A673 (cell line): ENCODE results near the gene NAB2. TPM values are rescaled to one million over a fixed set of nuclear protein-coding genes. Genes with fewer than 3 reads are reported as not detected.

Experiments
- BruUV-seq: library from RNA; stranded (reverse); fragments of 400-500 nt; replicated peaks from 2 replicates; lab custom pipeline; 2021; lab: Mats Ljungman, UMichigan
- CTCF ChIA-PET: fragments of 300-600 bp; sonication (Branson Sonifier 250); formaldehyde crosslinking; loops from one replicate; lab custom pipeline; 2022; ENCODE audit warnings: antibody characterized with exemption; lab: Charles Lee
- POLR2A ChIA-PET: fragments of 300-600 bp; sonication (Branson Sonifier 250); formaldehyde crosslinking; loops from one replicate; lab custom pipeline; 2022; ENCODE audit warnings: antibody characterized with exemption; ENCODE audit not compliant: low non-redundant PET; lab: Charles Lee
- DNase-seq: peaks from one replicate; pipeline ENCODE4 v3.0.0-alpha.2; 2015; ENCODE audit warnings: low spot score
- H3K27ac ChIP-seq: fragments of 200-600 bp; sonication (generic); 2 replicates; pipeline ENCODE4 v1.5.1; 2016; ENCODE audit warnings: mixed run types, low read depth, mild to moderate bottlenecking, mixed read lengths, antibody characterized with exemption, low read length; ENCODE audit not compliant: poor library complexity, severe bottlenecking
- H3K27me3 ChIP-seq: fragments of 200-600 bp; sonication (generic); replicated peaks from 2 replicates; pipeline ENCODE4 v1.6.1; 2017; ENCODE audit warnings: mixed run types, low read depth, mild to moderate bottlenecking, mixed read lengths, antibody characterized with exemption, low read length; ENCODE audit not compliant: insufficient read depth, poor library complexity
- H3K36me3 ChIP-seq: fragments of 200-600 bp; sonication (generic); 2 replicates; pipeline ENCODE4 v1.6.1; 2016; ENCODE audit warnings: mixed run types, mild to moderate bottlenecking, mixed read lengths, antibody characterized with exemption, low read length; ENCODE audit not compliant: insufficient read depth, poor library complexity, severe bottlenecking
- H3K4me1 ChIP-seq: fragments of 200-600 bp; sonication (generic); 2 replicates; pipeline ENCODE4 v1.6.1; 2017; ENCODE audit warnings: mixed run types, mild to moderate bottlenecking, mixed read lengths, antibody characterized with exemption, low read length; ENCODE audit not compliant: insufficient read depth, poor library complexity, severe bottlenecking
- H3K4me3 ChIP-seq: fragments of 200-600 bp; sonication (generic); 2 replicates; pipeline ENCODE4 v1.5.1; 2016; ENCODE audit warnings: low read depth, mixed run types, mild to moderate bottlenecking, mixed read lengths, low read length; ENCODE audit not compliant: poor library complexity, severe bottlenecking
- H3K9me3 ChIP-seq: fragments of 200-600 bp; sonication (generic); 2 replicates; pipeline ENCODE4 v1.6.1; 2016; ENCODE audit warnings: mixed run types, low read depth, mild to moderate bottlenecking, mixed read lengths, antibody characterized with exemption, low read length; ENCODE audit not compliant: poor library complexity, severe bottlenecking
- EZH2 ChIP-seq: fragments of 200-600 bp; sonication (generic); IDR thresholded peaks from 2 replicates; pipeline ENCODE4 v1.6.1; 2017; ENCODE audit warnings: borderline replicate concordance, low read depth, mild to moderate bottlenecking, mixed read lengths, antibody characterized with exemption, low read length; ENCODE audit not compliant: poor library complexity, severe bottlenecking
- intact Hi-C: fragments of 100-400 bp; cut with micrococcal nuclease; formaldehyde crosslinking; loops from one replicate; pipeline ENCODE4 v1.10.0; 2022; ENCODE audit not compliant: unreplicated experiment
- total RNA-seq: library from RNA; stranded (reverse); gene quantifications from 2 replicates; pipeline ENCODE4 v1.2.3, GENCODE V29; 2021
- TF ChIP-seq, protein P1 (sequence below): fragments of 300-800, 200-600 bp; sonication (generic); conservative IDR thresholded peaks from 2 replicates; pipeline ENCODE4 v1.5.1; 2017; ENCODE audit warnings: low read depth, mild to moderate bottlenecking, antibody characterized with exemption, low read length, moderate library complexity, mixed read lengths

The NAB2 gene
- total RNA-seq, 1 experiment from 2014 or later: 61.8 TPM

DNA sequence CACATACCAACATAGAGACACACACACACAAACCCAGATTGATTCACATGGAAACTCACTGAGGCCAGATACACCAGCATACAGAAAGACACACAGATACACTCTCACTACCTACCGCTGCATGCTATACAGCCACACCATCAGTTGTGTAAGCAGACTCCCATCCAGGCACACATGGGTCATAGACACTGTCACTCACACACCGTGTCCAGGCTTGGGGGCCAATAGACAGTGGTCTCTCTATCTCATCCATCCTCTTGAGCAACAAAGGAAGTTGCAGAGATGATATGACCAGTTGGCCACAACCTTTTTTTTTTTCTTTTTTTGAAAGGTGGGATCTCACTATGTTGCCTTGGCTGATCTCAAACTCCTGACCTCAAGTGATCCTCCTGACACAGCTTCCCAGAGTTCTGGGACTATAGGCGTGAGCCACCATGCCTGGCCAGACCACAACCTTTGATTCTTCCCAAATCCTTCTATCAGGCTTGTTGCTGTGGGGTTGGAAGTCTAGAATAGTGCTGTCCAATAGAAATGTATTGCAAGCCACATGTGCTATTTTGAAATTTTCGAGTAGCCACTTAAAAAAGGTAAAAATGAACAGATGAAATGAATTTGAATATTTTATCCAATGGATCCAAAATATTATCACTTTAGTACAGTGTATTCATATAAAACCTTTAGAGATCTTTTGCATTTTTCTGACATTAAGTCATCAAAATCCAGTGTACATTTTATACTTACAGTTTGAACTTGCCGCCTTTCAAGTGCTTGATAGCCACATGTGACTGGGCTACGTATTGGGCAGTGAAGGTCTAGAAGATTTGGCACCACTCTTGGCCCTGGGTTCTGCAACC is 51.1 kb downstream of the NAB2 start:
- CTCF ChIA-PET: no interaction called here

GRCh38 chr12:57141249-57141648 is 52.3 kb downstream of the NAB2 start:
- no peaks in the 10 kb centered on the region for H3K27me3 ChIP-seq
- H3K36me3 ChIP-seq: peaks cover 22% of the 10 kb centered on the region
- CTCF ChIA-PET: no interaction called here
- no peaks in the 10 kb centered on the region for H3K9me3 ChIP-seq
- TF ChIP-seq, protein P1, sequence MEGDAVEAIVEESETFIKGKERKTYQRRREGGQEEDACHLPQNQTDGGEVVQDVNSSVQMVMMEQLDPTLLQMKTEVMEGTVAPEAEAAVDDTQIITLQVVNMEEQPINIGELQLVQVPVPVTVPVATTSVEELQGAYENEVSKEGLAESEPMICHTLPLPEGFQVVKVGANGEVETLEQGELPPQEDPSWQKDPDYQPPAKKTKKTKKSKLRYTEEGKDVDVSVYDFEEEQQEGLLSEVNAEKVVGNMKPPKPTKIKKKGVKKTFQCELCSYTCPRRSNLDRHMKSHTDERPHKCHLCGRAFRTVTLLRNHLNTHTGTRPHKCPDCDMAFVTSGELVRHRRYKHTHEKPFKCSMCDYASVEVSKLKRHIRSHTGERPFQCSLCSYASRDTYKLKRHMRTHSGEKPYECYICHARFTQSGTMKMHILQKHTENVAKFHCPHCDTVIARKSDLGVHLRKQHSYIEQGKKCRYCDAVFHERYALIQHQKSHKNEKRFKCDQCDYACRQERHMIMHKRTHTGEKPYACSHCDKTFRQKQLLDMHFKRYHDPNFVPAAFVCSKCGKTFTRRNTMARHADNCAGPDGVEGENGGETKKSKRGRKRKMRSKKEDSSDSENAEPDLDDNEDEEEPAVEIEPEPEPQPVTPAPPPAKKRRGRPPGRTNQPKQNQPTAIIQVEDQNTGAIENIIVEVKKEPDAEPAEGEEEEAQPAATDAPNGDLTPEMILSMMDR: no peak
- TF ChIP-seq EZH2: no peak
- no peak for DNase-seq
- no peak overlapping the region for H3K27ac ChIP-seq
- intact Hi-C loops: no loop called here
- H3K4me1 ChIP-seq: no peaks in the 10 kb centered on the region
- H3K4me3 ChIP-seq: no peak overlapping the region
- BruUV-seq: no TSS peak
- POLR2A ChIA-PET: no interaction called here

More for the DNA sequence above, 51.1 kb downstream of the NAB2 start:
- Histone ChIP-seq H3K27me3 (no peaks in the 10 kb centered on the region), H3K4me3 (no peak overlapping the region), H3K36me3 (peaks cover 14% of the 10 kb centered on the region), H3K27ac (no peak overlapping the region), H3K9me3 (no peaks in the 10 kb centered on the region), H3K4me1 (peaks cover 11% of the 10 kb centered on the region)
- POLR2A ChIA-PET: no interaction called here
- intact Hi-C loops: no loop called here
- no peak for TF ChIP-seq EZH2
- TF ChIP-seq, protein P1: no peak
- no peak for DNase-seq
- no TSS peak for BruUV-seq

GRCh38 chr12:57142121-57142520 is 53.2 kb downstream of the NAB2 start:
- POLR2A ChIA-PET: no interaction called here
- BruUV-seq: no TSS peak
- no peak for DNase-seq
- Histone ChIP-seq H3K4me3 (no peak overlapping the region), H3K36me3 (peaks cover 22% of the 10 kb centered on the region), H3K9me3 (no peaks in the 10 kb centered on the region), H3K27me3 (no peaks in the 10 kb centered on the region), H3K4me1 (no peaks in the 10 kb centered on the region), H3K27ac (no peak overlapping the region)
- CTCF ChIA-PET: interaction anchor here (0.6 kb wide), 1 partner anchor 40 kb away, joined by 12 read pairs; no protein-coding TSS in a partner anchor
- no peak for TF ChIP-seq EZH2
- TF ChIP-seq, protein P1: no peak
- intact Hi-C loops: no loop called here
